Astrocyte of the hippocampus (primary cell): Measurements from ENCODE around the gene PDE9A.
"Not testable (repeated sequence)": the region's sequence is repeated elsewhere in the genome, so short reads cannot be mapped to it uniquely, and the experiment has no call there.

Experiments used
- DNase-seq: peaks from one replicate; pipeline ENCODE4 v3.0.0; 2011; ENCODE audit warnings: low read depth, low spot score

Gene PDE9A

GRCh38 chr21:42624095-42624790 is 29.2 kb upstream of the PDE9A start:
- no peak for DNase-seq

- no peak for DNase-seq
Observed at GRCh38 chr21:42624936-42625335, 28.5 kb upstream of the PDE9A start.

GRCh38 chr21:42626171-42626570 is 27.2 kb upstream of the PDE9A start:
- no peak for DNase-seq

- DNase-seq: no peak
Observed at GRCh38 chr21:42627527-42628289, 25.7 kb upstream of the PDE9A start.

- not testable (repeated sequence) for DNase-seq
Observed at GRCh38 chr21:42628466-42629061, 24.9 kb upstream of the PDE9A start.

- no peak for DNase-seq
Observed at GRCh38 chr21:42629933-42630589, 23.4 kb upstream of the PDE9A start.

- no peak for DNase-seq
Observed at GRCh38 chr21:42630626-42631025, 22.8 kb upstream of the PDE9A start.

GRCh38 chr21:42631142-42631541 is 22.3 kb upstream of the PDE9A start:
- no peak for DNase-seq

GRCh38 chr21:42632336-42632751 is 21.1 kb upstream of the PDE9A start:
- no peak for DNase-seq

- no peak for DNase-seq
Observed at GRCh38 chr21:42632771-42633690, 20.4 kb upstream of the PDE9A start.

- DNase-seq: no peak
Observed at GRCh38 chr21:42633858-42634257, 19.6 kb upstream of the PDE9A start.

- no peak for DNase-seq
Observed at GRCh38 chr21:42635848-42636519, 17.4 kb upstream of the PDE9A start.

GRCh38 chr21:42636520-42637266 is 16.7 kb upstream of the PDE9A start:
- no peak for DNase-seq

- no peak for DNase-seq
Observed at GRCh38 chr21:42637267-42638041, 16.0 kb upstream of the PDE9A start.

- DNase-seq: no peak
Observed at GRCh38 chr21:42638266-42638863, 15.1 kb upstream of the PDE9A start.

GRCh38 chr21:42639646-42640152 is 13.7 kb upstream of the PDE9A start:
- DNase-seq: no peak

- DNase-seq: no peak
Observed at GRCh38 chr21:42640486-42640885, 12.9 kb upstream of the PDE9A start.
